Measurements from ENCODE around the gene SULT1B1. TPM values are rescaled to one million over a fixed set of nuclear protein-coding genes. Genes with fewer than 3 reads are reported as not detected.

The SULT1B1 gene
- total and polyA plus RNA-seq, 2 of the 8 experiments (the other 6 are each of a cell fraction or from before 2014, with no cell fraction given), result not detected

GRCh38 chr4:69750346-69750745 is 10.1 kb downstream of the SULT1B1 start:
- Histone ChIP-seq H2AK5ac (ENCODE audit: low read depth, low read length) (no peak overlapping the region), H3K4me3 (ENCODE audit: extremely low read depth in 1 of 4, insufficient read depth in 2 of 4, low read depth in 3 of 4, low read length in 4 of 4) (no peak overlapping the region), H3K23me2 (ENCODE audit: low read depth, low read length) (no peaks in the 10 kb centered on the region), H3K79me1 (ENCODE audit: low read depth, low read length) (no peaks in the 10 kb centered on the region), H3K56ac (replicated peaks; ENCODE audit: insufficient read length, low read depth, low read length) (no peak overlapping the region), H2AFZ (ENCODE audit: low read length) (no peak overlapping the region), H3K4ac (replicated peaks; ENCODE audit: insufficient read length, low read depth, low read length) (no peak overlapping the region), H3K79me2 (ENCODE audit: control insufficient read depth in 1 of 2, insufficient read depth in 2 of 2, low read length in 2 of 2) (no peaks in the 10 kb centered on the region), H3K9ac (replicated peaks in 1 of 4; ENCODE audit: extremely low read depth in 1 of 4, low read depth in 3 of 4, low read length in 3 of 4) (no peak overlapping the region), H3K14ac (ENCODE audit: insufficient read length) (no peak overlapping the region), H3K27me3 (replicated peaks in 1 of 4; ENCODE audit: control insufficient read depth in 3 of 4, extremely low read depth in 1 of 4, insufficient read depth in 3 of 4, low read length in 3 of 4) (peaks cover 0 to 1% (median 0%) of the 10 kb centered on the region in 4 experiments; a peak in 1 of 7 replicates), H3K4me2 (ENCODE audit: insufficient read depth in 1 of 2, low read depth in 2 of 2, low read length in 2 of 2) (no peak overlapping the region), H4K20me1 (replicated peaks in 1 of 2; ENCODE audit: control insufficient read depth in 1 of 2, insufficient read depth in 2 of 2, low read length in 2 of 2) (no peaks in the 10 kb centered on the region), H3K27ac (ENCODE audit: low read depth, low read length) (no peak overlapping the region), H2BK120ac (replicated peaks; ENCODE audit: low read depth, low read length) (no peak overlapping the region), H2BK12ac (ENCODE audit: low read depth, low read length) (no peak overlapping the region), H4K5ac (ENCODE audit: insufficient read length, low read depth, low read length) (no peak overlapping the region), H2BK20ac (ENCODE audit: low read length) (no peak overlapping the region), H3K18ac (ENCODE audit: extremely low read depth, low read length) (no peak overlapping the region), H3K4me1 (replicated peaks in 1 of 4; ENCODE audit: control insufficient read depth in 3 of 4, insufficient read depth in 4 of 4, low read length in 3 of 4) (no peaks in the 10 kb centered on the region), H4K91ac (replicated peaks; ENCODE audit: insufficient read length, low read length) (no peak overlapping the region), H2BK15ac (ENCODE audit: low read length) (no peak overlapping the region), H4K8ac (ENCODE audit: extremely low read depth, insufficient read depth, low read length) (no peak overlapping the region), H3K23ac (ENCODE audit: insufficient read length) (no peak overlapping the region), H3K36me3 (ENCODE audit: control insufficient read depth in 2 of 4, insufficient read depth in 4 of 4, low read length in 3 of 4) (no peaks in the 10 kb centered on the region), H2BK5ac (ENCODE audit: low read depth, low read length) (no peak overlapping the region), H3K9me3 (ENCODE audit: insufficient read depth in 2 of 2, low read depth in 1 of 2, low read length in 1 of 2) (no peaks in the 10 kb centered on the region)
- DNase-seq (ENCODE audit: low read depth in 1 of 2, low spot score in 2 of 2) (no peak), FAIRE-seq (no peak)
- CTCF ChIA-PET (ENCODE audit: partially characterized antibody), result no interaction called here
- POLR2A ChIA-PET (ENCODE audit: partially characterized antibody), result no interaction called here
- TF ChIP-seq CTBP2 (IDR thresholded peaks at IDR 0.05; ENCODE audit: borderline replicate concordance, insufficient read depth, insufficient read length, low read length), result no peak
- no peak for TF ChIP-seq SIX5 (IDR thresholded peaks at IDR 0.05; ENCODE audit: low read depth, low read length)
- TF ChIP-seq EGR1 (IDR thresholded peaks at IDR 0.05; ENCODE audit: borderline replicate concordance, low read depth, low read length), result no peak
- TF ChIP-seq RXRA (IDR thresholded peaks at IDR 0.05; ENCODE audit: insufficient read depth, low read depth, low read length), result no peak
- no peak for TF ChIP-seq SIRT6 (IDR thresholded peaks at IDR 0.05; ENCODE audit: low read length)
